ENCODE results near the gene THAP9. TPM values are rescaled to one million over a fixed set of nuclear protein-coding genes. Genes with fewer than 3 reads are reported as not detected.

The THAP9 gene
- total RNA-seq, 4 donors from 2014 or later = 1.1 to 6.2 (median 2.8) TPM

GRCh38 chr4:82868572-82868971 is 32.0 kb upstream of the THAP9 start:
- Histone ChIP-seq H3K27me3 (no peaks in the 10 kb centered on the region), H3K36me3 (peaks cover 7 to 100% (median 26%) of the 10 kb centered on the region in 3 donors), H3K4me3 (no peak overlapping the region), H3K9me3 (no peaks in the 10 kb centered on the region), H3K4me1 (peaks cover 0 to 25% (median 14%) of the 10 kb centered on the region in 3 donors), H3K27ac (no peak overlapping the region)
- 93 to 96% methylated on average over 5 of the region's 5 CpGs for WGBS, 2 donors
- TF ChIP-seq POLR2A (IDR thresholded peaks at IDR 0.05) = no peak
- TF ChIP-seq CTCF (IDR thresholded peaks at IDR 0.05) = no peak
- no peak for DNase-seq
- intact Hi-C loops (cut with DNase I) = no loop called here

GRCh38 chr4:82885410-82885809 is 15.1 kb upstream of the THAP9 start:
- Histone ChIP-seq H3K27me3 (no peaks in the 10 kb centered on the region), H3K36me3 (peaks cover 0 to 21% (median 0%) of the 10 kb centered on the region in 3 donors), H3K4me1 (peaks cover 0 to 58% (median 21%) of the 10 kb centered on the region in 3 donors), H3K27ac (no peak overlapping the region), H3K9me3 (no peaks in the 10 kb centered on the region), H3K4me3 (no peak overlapping the region)
- intact Hi-C loops (cut with DNase I) = no loop called here
- DNase-seq = no peak
- TF ChIP-seq POLR2A (IDR thresholded peaks at IDR 0.05) (no peak), CTCF (IDR thresholded peaks at IDR 0.05) (no peak)

GRCh38 chr4:82886147-82886942 is 14.2 kb upstream of the THAP9 start:
- TF ChIP-seq POLR2A (IDR thresholded peaks at IDR 0.05) = no peak
- no peak for TF ChIP-seq CTCF (IDR thresholded peaks at IDR 0.05)
- H3K27ac ChIP-seq = peak overlapping the region in 3 of 4 donors; percentile 22 to 47 (median 42)
- no peaks in the 10 kb centered on the region for H3K27me3 ChIP-seq
- H3K36me3 ChIP-seq = peaks cover 0 to 12% (median 0%) of the 10 kb centered on the region in 3 donors
- WGBS, 2 donors = 30 to 36% methylated on average over 5 of the region's 5 CpGs
- H3K9me3 ChIP-seq = no peaks in the 10 kb centered on the region
- intact Hi-C loops (cut with DNase I) = no loop called here
- H3K4me3 ChIP-seq = no peak overlapping the region
- H3K4me1 ChIP-seq = peaks cover 0 to 58% (median 21%) of the 10 kb centered on the region in 3 donors
- DNase-seq = no peak

GRCh38 chr4:82889287-82889686 is 11.2 kb upstream of the THAP9 start:
- 68 to 69% methylated on average over 6 of the region's 6 CpGs for WGBS, 2 donors

More at GRCh38 chr4:82889287-82889686, 11.2 kb upstream of the THAP9 start:
- intact Hi-C loops (cut with DNase I) = no loop called here
- Histone ChIP-seq H3K9me3 (no peaks in the 10 kb centered on the region), H3K27me3 (no peaks in the 10 kb centered on the region), H3K4me3 (peak overlapping the region; percentile 76 to 97 (median 80)), H3K27ac (peak overlapping the region in 3 of 4 donors; percentile 97 to 99 (median 97)), H3K36me3 (peaks cover 0 to 15% (median 5%) of the 10 kb centered on the region in 3 donors), H3K4me1 (peaks cover 0 to 61% (median 21%) of the 10 kb centered on the region in 3 donors)
- TF ChIP-seq POLR2A (IDR thresholded peaks at IDR 0.05) (no peak), CTCF (IDR thresholded peaks at IDR 0.05) (no peak)
- no peak for DNase-seq
